ENCODE results near the gene SHCBP1L.

GRCh38 chr1:182884872-182885271 lies 68.1 kb downstream of the SHCBP1L start:
- TF ChIP-seq, protein P1, sequence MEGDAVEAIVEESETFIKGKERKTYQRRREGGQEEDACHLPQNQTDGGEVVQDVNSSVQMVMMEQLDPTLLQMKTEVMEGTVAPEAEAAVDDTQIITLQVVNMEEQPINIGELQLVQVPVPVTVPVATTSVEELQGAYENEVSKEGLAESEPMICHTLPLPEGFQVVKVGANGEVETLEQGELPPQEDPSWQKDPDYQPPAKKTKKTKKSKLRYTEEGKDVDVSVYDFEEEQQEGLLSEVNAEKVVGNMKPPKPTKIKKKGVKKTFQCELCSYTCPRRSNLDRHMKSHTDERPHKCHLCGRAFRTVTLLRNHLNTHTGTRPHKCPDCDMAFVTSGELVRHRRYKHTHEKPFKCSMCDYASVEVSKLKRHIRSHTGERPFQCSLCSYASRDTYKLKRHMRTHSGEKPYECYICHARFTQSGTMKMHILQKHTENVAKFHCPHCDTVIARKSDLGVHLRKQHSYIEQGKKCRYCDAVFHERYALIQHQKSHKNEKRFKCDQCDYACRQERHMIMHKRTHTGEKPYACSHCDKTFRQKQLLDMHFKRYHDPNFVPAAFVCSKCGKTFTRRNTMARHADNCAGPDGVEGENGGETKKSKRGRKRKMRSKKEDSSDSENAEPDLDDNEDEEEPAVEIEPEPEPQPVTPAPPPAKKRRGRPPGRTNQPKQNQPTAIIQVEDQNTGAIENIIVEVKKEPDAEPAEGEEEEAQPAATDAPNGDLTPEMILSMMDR (IDR thresholded peaks at IDR 0.05 in 8 of 11, conservative IDR thresholded peaks at IDR 0.05 in 3 of 11), result no peak
- TF ChIP-seq POLR2A (IDR thresholded peaks at IDR 0.05), result no peak
